AG10803 (cell line): ENCODE measurements around the gene SHCBP1.

Experiments used
- DNase-seq: peaks from one replicate; pipeline ENCODE4 v3.0.0; 2010; ENCODE audit warnings: low read depth
- H3K4me3 ChIP-seq: 2 replicates; pipeline ENCODE4 v1.5.1; 2011; ENCODE audit warnings: mild to moderate bottlenecking, low read length, control low read depth
- CTCF ChIP-seq: conservative IDR thresholded peaks from 2 replicates; pipeline ENCODE4 v1.5.1; 2011; ENCODE audit warnings: mild to moderate bottlenecking, low read length, control low read depth, inconsistent platforms

SHCBP1 gene

GRCh38 chr16:46573008-46573833, 48.0 kb downstream of the SHCBP1 start:
- DNase-seq: peak; percentile 34
- no peak for TF ChIP-seq CTCF
- no peak overlapping the region for H3K4me3 ChIP-seq

DNA sequence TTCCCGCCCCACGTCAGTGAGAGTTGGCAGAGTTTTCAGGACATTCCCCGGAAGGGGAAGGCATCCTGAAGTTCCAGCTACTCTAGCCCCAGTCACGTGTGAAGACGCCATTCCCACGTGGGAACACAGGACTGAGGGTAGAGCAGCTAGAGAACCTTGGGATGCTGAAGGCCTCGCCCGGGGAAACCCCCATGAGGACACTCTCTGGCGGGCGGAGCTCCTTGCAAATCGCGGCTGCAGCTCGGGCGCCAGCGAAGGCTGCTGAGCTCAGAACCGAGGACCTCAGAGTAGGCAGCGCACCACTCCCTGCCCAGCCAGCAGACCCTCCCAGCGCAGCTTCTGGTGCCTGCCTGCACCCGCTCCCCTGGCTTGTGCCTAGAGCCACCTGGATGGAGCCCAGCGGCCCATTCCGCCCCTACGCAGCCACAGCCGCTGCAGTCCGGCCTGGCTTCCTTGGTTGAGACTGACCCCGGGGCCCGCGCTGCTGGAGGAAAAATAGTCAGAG, 51.9 kb downstream of the SHCBP1 start:
- no peak for DNase-seq
- no peak overlapping the region for H3K4me3 ChIP-seq
- TF ChIP-seq CTCF: no peak

GRCh38 chr16:46568472-46569230, 52.5 kb downstream of the SHCBP1 start:
- no peak for DNase-seq
- H3K4me3 ChIP-seq: no peak overlapping the region
- TF ChIP-seq CTCF: no peak

DNA sequence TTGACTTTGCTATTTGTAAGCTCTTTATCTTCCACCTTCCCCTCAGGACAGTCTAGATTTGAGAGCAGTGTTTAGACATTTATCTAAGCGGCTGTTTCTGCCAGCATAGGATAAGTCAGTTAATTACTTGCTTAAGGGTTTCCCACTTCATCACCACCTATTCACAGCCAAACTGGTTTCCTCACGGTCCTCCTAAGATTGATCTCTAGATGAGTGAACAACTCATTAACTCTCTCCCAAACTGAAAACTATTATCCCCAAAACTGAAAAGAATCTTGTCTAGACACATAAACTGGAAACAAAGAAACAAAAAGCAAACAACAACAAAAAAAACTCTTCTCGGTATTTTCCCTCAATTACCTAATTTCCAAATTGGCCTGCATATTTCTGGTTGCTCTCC, 58.2 kb downstream of the SHCBP1 start:
- H3K4me3 ChIP-seq: no peak overlapping the region
- no peak for DNase-seq
- no peak for TF ChIP-seq CTCF

GRCh38 chr16:46558018-46558417, 63.2 kb downstream of the SHCBP1 start:
- no peak for DNase-seq
- no peak for TF ChIP-seq CTCF
- no peak overlapping the region for H3K4me3 ChIP-seq

- TF ChIP-seq CTCF: no peak
- no peak overlapping the region for H3K4me3 ChIP-seq
These were observed 65.2 kb downstream of the SHCBP1 start for GRCh38 chr16:46555951-46556350.

More at GRCh38 chr16:46555951-46556350, 65.2 kb downstream of the SHCBP1 start:
- peak; percentile 8 for DNase-seq
